Stimulated activated memory B cell treated with anti-CD40 and anti-IgM and Interleukin-4, amounts not matched to agents 10 μg/mL and 1 μg/mL and 100 μg/mL, for 72 hours (primary cell): ENCODE measurements around the gene ADAMTS2.

Experiments used
- ATAC-seq: fragments of 150-1000 bp; cut with Tn5 transposase; 2 replicates; pipeline ENCODE4 v1.10.0; 2021
- H3K27ac Mint-ChIP-seq: one replicate; pipeline ENCODE4 v1.8.0; 2022; ENCODE audit warnings: mild to moderate bottlenecking, mixed read lengths
- H3K27me3 Mint-ChIP-seq: one replicate; pipeline ENCODE4 v1.8.0; 2022; ENCODE audit warnings: mixed read lengths
- H3K36me3 Mint-ChIP-seq: one replicate; pipeline ENCODE4 v1.8.0; 2022; ENCODE audit warnings: mixed read lengths
- H3K4me1 Mint-ChIP-seq: one replicate; pipeline ENCODE4 v1.8.0; 2022; ENCODE audit warnings: mixed read lengths
- H3K4me3 Mint-ChIP-seq: one replicate; pipeline ENCODE4 v1.8.0; 2022; ENCODE audit warnings: mild to moderate bottlenecking, moderate library complexity, mixed read lengths
- H3K9me3 Mint-ChIP-seq: one replicate; pipeline ENCODE4 v1.8.0; 2022; ENCODE audit warnings: mixed read lengths

ADAMTS2 gene

DNA sequence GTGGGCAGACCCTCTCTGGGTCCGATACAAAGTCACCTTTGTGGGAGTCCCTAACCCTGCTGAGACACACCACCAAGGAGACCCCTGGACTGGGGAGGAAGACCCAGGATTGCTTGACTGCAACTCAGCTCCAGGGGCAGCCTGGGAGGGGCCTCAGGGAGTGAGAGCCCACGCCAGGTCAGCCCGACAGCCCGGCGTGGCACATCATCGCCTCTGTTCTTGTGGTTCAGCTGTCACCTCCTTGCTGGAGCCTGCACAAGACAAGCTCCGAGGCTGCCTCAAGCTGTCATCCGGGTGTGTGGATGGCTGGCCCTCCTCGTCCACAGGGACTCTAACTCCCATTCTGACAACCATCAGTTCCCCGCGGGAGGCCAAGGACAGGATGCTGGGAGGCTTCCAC is 151.5 kb downstream of the ADAMTS2 start:
- no peak for ATAC-seq
- Mint-ChIP-seq H3K9me3 (no peaks in the 10 kb centered on the region), H3K27me3 (no peaks in the 10 kb centered on the region), H3K4me3 (no peak overlapping the region), H3K4me1 (no peaks in the 10 kb centered on the region), H3K36me3 (no peaks in the 10 kb centered on the region), H3K27ac (no peak overlapping the region)

DNA sequence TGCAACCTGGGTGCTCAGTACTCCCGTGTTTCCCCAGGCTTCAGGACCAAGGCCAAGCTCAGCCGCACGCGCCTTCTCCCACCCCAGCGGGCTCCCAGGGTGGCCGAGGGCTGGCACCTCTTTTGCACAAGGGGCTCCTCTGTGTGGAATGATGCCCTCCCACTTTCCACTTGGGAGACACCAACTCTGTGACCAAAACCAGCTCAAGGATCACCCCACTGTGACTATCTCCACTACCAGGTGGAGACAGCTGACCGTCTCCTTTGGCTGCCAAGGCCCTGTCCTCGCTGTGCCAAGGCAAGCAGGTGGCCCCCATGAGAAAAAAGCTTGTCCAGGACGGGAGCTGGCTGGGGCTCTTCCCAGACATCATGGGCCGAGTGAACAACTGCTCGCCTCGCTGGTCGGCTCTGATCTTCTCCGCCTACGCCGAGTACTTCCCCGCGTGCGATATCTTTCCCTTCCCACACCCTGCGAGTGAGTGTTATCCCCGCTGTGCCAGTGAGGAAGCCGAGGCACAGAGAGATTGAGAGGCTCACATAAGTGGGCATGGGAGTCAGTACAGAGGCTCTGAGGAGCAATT is 152.3 kb downstream of the ADAMTS2 start:
- no peaks in the 10 kb centered on the region for H3K36me3 Mint-ChIP-seq
- H3K4me1 Mint-ChIP-seq: no peaks in the 10 kb centered on the region
- no peak for ATAC-seq
- no peaks in the 10 kb centered on the region for H3K27me3 Mint-ChIP-seq
- H3K9me3 Mint-ChIP-seq: no peaks in the 10 kb centered on the region
- H3K27ac Mint-ChIP-seq: no peak overlapping the region
- H3K4me3 Mint-ChIP-seq: no peak overlapping the region

DNA sequence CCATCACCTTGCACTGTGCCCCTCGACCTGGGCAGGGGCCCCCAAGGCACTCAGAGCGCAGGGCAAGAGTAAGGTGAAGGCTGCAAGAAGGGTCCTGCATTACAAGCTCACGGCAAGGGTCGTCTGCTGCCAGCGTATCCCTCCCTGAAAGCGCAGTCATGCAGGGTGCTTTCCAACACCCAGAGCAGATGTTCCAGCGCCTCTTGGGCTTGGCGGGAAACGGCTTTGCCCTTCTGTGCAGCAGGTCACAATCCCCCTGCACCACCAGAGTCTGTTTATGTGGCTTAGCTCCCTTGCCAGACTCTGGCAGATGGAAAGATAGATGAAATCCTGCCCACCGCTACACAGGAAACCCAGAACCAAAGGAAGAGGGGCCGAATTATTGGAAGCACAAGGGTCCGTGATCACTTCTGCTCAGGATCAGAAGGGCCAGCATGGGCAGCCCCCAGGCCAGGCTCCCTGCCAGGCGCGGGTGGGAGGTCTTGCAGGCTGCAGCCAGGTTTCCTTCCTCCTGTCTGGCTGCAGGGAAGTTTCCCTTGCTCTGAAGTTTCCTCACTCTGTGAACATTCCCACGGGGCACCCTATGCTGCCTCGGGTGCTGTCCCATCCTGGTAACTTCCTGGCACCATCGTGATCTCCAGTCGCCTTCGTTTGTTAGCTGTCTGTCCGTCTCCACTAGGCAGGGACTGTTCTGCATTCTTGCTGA is 152.9 kb downstream of the ADAMTS2 start:
- no peak for ATAC-seq
- Mint-ChIP-seq H3K4me3 (no peak overlapping the region), H3K27me3 (peaks cover 2% of the 10 kb centered on the region), H3K27ac (no peak overlapping the region), H3K9me3 (no peaks in the 10 kb centered on the region), H3K36me3 (no peaks in the 10 kb centered on the region), H3K4me1 (no peaks in the 10 kb centered on the region)

DNA sequence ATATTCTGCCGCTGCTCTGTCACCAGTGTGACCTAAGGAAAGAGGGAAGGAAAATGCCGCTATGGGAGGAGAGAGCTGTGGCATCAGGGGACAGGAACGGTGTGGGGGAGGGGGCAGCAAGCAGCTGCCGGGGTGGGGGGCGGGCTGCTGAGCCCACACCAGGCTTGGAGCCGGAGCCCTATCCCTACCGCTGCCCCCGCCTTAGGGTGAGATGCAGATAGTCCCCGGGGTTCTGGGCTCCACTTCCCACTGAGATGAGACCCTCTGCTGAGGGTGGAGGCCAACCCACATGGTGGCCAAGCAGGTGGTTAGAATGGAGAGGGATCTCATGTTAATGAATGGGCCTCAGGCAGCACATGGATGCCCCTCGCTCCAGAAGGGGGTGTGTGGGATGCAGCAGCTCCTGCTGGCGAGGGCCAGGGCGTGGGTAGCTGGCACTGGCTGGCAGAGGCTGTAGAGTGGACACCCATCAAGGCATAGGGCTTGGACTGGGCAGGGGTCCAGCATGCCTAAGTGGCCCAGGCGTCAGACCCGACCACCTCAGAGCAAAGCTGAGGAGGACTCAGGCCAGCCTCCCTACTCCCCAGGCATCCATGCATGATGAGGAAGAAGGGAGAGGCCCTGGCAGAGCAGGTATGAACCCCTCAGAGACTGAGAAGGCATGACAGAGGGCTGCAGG is 153.6 kb downstream of the ADAMTS2 start:
- Mint-ChIP-seq H3K4me3 (no peak overlapping the region), H3K27me3 (peaks cover 9% of the 10 kb centered on the region), H3K27ac (no peak overlapping the region), H3K36me3 (no peaks in the 10 kb centered on the region), H3K9me3 (no peaks in the 10 kb centered on the region), H3K4me1 (no peaks in the 10 kb centered on the region)
- ATAC-seq: no peak

DNA sequence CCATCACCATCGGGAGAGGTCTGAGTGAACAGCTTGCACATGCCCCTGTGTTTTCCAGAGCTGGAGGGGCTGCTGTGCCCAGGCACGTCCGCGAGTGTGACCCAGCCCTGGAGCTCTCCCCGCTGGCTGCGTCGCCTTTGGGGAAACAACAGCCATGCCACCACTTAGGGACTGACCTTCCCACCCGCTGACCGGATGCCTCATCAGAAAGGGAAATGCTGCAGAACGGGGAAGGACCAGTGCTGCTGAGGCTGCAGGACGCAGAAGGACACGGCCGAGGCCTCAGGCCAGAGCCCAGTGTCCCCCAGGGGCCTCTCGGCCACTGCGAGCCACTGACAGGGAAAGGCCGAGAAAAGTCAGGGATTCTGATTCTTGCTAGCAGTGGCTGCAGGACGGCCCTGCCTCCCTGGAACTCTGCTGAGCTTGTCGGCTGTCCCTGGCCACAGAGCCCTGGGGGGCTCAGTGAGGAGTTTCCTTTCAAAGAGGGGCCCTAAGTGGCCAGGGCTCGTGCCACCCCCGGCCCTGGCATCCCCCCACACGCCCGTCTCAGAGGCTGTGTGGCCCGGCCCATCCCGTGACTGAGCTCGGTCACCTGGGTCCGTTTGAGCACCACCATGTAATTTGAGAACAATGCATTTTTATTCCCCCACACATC is 154.3 kb downstream of the ADAMTS2 start:
- Mint-ChIP-seq H3K27me3 (peaks cover 11% of the 10 kb centered on the region), H3K4me1 (no peaks in the 10 kb centered on the region), H3K27ac (no peak overlapping the region), H3K36me3 (no peaks in the 10 kb centered on the region), H3K4me3 (no peak overlapping the region), H3K9me3 (no peaks in the 10 kb centered on the region)
- no peak for ATAC-seq

DNA sequence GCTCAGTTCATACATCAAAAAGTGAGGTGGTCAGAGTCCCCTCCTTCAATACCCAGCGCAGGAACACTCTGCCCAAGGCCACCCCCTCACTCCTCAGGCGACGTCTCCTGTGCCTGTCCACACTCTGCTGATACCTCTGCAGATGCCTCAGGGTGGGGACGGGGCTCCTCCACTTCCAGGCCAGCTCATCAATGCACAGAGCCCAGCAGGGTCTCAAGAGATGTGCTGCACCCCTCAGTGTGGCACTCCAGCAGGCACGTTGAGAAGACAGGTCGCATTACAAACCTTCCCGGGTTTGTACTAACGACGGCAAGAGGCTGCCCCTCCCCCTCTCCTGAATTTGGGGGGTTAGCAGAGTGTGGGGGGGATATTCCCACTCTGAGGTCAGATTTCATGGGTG is 156.6 kb downstream of the ADAMTS2 start:
- H3K27me3 Mint-ChIP-seq: peaks cover 25% of the 10 kb centered on the region
- H3K27ac Mint-ChIP-seq: no peak overlapping the region
- ATAC-seq: no peak
- H3K4me3 Mint-ChIP-seq: no peak overlapping the region
- no peaks in the 10 kb centered on the region for H3K9me3 Mint-ChIP-seq
- no peaks in the 10 kb centered on the region for H3K4me1 Mint-ChIP-seq
- no peaks in the 10 kb centered on the region for H3K36me3 Mint-ChIP-seq

DNA sequence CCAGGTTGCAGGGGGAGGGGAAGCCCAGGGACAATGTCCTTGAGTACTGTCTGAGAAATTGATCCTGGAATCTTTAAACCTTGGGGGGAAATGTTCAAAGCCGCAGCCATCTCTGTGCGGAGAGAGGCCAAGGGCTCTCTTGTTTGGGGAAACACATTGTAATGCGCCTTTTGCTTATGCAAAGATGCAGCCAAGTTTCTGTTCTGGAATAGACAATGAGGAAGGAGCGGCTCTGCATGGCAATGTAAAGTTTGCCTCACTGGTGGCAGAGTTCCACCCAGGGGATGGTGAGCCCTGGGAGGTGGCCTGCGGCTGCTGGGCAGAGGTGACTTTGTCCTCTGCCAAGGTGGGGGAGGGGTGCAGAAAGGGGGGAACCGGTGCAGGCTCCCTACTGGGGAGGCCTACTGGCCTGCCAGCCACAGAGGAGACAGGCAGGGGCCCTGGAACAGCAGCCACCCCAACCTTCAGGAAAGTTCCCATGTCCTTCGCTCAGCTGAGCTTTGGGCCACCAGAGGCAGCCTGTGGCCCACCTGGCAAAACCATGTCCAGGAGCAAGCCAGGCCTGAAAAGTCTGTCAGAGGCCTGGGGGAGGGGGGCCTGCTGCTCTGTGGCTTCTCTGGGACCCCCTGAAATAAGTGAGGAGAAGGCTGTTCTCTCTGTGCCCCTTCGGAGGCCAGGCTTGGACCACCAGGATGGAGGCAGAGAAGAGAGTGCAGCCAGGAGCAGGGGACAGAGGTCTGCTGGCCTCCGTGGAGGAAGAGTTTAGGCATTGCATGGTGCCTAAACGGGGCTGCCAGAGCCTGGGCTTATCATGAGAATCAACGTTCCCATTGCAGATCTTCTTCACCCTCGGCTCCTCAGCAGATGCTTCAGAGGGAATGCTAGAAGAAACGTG is 157.3 kb downstream of the ADAMTS2 start:
- peaks cover 32% of the 10 kb centered on the region for H3K27me3 Mint-ChIP-seq

DNA sequence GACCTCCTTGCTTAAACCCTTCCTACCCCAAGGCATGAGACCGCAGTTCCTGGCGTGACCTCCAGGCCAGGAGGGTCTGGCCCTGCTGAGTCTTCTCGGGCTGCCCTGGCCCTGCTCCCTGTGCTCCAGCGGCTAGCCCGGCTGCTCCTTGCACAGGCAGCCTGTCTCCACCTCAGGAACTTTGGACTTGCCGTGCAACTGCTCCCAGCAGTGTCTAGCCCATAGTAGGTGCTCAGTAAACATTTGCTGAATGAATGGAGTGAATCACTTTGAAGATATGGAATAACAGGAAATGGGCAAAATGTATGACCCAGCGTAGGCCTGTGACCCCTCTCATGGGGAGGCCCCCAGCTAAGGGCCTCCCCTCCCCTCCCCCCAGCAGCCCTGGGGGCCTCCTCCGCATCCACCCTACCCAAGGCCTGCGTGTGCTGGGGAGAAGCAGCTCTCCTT is 158.0 kb downstream of the ADAMTS2 start:
- no peak overlapping the region for H3K27ac Mint-ChIP-seq
- ATAC-seq: no peak
- no peak overlapping the region for H3K4me3 Mint-ChIP-seq
- H3K4me1 Mint-ChIP-seq: no peaks in the 10 kb centered on the region
- H3K9me3 Mint-ChIP-seq: no peaks in the 10 kb centered on the region
- no peaks in the 10 kb centered on the region for H3K36me3 Mint-ChIP-seq
- H3K27me3 Mint-ChIP-seq: peaks cover 35% of the 10 kb centered on the region

More for the DNA sequence above, 157.3 kb downstream of the ADAMTS2 start:
- Mint-ChIP-seq H3K36me3 (no peaks in the 10 kb centered on the region), H3K9me3 (no peaks in the 10 kb centered on the region), H3K4me1 (no peaks in the 10 kb centered on the region), H3K27ac (no peak overlapping the region), H3K4me3 (no peak overlapping the region)
- no peak for ATAC-seq

DNA sequence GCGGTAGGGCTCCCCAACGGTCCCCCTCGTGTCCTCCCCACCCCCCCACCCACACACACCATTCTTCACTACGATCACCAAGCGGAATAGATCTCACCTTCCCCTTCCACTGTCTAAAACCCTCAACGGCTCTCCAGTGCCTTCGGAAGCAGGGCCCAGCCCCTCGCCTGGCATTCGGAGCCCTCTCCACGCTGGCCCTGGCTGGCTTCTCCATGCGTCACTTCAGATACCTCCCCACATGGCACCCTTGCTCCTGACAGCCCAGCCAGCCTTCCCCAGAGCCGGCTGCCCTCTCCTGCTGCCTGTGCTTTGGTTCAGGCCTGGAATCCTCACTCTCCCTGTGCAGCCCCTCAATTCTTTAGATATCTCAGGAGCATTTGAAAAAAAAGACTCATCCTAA is 158.5 kb downstream of the ADAMTS2 start:
- Mint-ChIP-seq H3K9me3 (no peaks in the 10 kb centered on the region), H3K4me3 (no peak overlapping the region), H3K4me1 (no peaks in the 10 kb centered on the region), H3K27me3 (peaks cover 40% of the 10 kb centered on the region), H3K27ac (no peak overlapping the region), H3K36me3 (no peaks in the 10 kb centered on the region)
- no peak for ATAC-seq

DNA sequence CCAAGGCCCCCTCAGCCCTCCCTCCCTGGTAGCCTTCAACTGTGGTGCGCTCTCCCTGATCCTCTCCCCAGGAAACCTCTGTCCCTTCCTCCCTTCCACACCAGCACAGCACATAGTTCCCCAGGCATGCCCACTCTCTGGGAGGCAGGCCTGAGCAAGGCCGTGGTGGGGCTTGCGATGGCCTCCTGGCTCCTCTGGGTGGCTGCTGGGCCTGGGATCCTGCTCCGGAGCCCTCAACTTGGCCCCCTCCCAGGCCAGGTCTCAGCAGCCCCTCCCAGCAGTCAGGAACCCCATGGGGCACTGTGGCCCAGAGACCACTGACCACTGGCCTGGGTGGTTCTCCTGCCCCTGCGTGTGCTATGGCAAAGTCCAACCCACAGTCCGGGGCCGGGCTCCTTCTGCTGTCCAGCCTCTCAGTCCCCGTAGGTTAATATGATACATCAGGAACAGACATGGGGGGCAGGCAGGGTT is 159.3 kb downstream of the ADAMTS2 start:
- ATAC-seq: no peak
- no peak overlapping the region for H3K4me3 Mint-ChIP-seq
- no peaks in the 10 kb centered on the region for H3K9me3 Mint-ChIP-seq
- H3K36me3 Mint-ChIP-seq: no peaks in the 10 kb centered on the region
- no peak overlapping the region for H3K27ac Mint-ChIP-seq
- peaks cover 48% of the 10 kb centered on the region for H3K27me3 Mint-ChIP-seq
- H3K4me1 Mint-ChIP-seq: no peaks in the 10 kb centered on the region

DNA sequence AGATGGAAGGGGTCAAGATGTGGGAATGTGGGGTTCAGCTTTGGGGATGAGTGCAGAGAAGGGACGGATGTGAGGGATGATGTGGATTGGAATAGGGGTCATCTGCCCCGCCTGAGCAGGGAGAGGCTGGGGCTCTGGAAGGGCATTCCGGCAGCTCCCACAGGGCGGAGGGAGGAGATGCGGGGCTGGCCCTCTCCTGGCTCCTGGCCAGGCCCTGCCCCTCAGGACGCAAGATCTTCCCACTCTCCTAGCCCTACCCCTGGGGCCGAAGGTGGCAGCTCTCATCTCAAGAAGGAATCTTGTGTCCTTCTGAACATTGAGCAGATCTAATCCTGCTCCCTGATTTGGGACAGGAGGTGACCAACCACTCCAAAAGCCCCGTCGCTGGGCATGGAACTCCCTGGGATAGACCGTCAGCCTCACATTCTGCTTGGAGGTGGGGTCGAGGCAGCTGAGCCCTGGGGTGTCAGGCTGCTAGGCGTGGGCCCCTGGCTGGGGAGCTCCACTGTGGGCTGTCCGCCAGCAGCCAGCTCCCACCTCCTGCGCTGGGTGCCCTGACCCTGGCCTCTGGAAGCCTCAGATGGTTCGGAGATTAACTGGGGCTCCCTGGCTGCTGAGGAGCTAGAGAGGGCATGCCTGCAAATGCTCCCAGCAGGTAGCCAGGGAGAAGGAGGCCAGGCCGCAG is 159.9 kb downstream of the ADAMTS2 start:
- Mint-ChIP-seq H3K9me3 (no peaks in the 10 kb centered on the region), H3K4me1 (no peaks in the 10 kb centered on the region), H3K27me3 (peaks cover 54% of the 10 kb centered on the region), H3K4me3 (no peak overlapping the region), H3K27ac (no peak overlapping the region), H3K36me3 (no peaks in the 10 kb centered on the region)
- ATAC-seq: no peak

DNA sequence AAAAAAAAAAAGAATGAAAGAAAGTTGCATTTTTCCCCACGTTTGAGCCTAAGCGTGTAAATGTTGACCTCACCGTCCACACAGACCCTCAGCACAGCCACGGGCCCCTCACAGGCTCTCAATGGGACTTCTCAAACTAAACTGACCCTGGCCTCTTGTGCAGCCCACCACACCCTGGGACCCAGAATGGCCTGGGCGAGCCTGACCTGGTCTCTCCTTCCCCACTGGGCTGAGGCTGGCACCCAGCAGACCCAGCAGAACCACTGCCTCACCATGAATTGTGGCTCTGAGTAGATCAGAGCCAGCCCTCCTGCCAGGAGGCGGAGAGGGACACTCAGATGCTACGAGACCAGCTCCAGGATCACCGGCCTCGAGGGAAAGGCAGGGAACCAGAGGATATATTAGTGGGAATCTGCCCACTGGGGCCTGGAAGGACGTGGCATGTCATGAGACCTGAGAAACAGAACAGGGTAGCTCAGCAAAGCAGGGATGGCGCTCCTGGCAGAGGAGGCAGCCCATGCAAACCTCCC is 160.7 kb downstream of the ADAMTS2 start:
- H3K27me3 Mint-ChIP-seq: peaks cover 57% of the 10 kb centered on the region
- H3K4me1 Mint-ChIP-seq: no peaks in the 10 kb centered on the region
- H3K4me3 Mint-ChIP-seq: no peak overlapping the region
- no peak overlapping the region for H3K27ac Mint-ChIP-seq
- no peak for ATAC-seq
- no peaks in the 10 kb centered on the region for H3K9me3 Mint-ChIP-seq
- no peaks in the 10 kb centered on the region for H3K36me3 Mint-ChIP-seq

DNA sequence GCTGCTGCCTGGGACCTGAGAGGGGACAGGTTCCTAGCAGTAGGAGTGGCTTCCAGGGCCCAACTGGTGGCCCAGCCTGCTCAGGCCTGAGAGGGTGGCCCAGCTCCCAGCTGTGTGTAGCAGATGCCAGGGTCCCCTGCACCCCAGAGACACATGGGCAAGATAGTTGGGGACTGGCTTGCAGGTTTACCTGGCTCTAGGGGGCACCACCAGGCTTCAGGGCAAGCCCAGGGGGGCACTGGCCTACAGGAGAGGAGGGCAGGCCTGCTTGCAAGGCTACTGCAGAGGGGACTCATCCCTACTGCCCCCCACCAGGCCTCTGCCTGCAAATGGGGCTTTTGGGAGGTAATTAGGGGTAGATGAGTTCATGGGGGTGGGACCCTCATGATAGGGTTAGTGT is 161.8 kb downstream of the ADAMTS2 start:
- Mint-ChIP-seq H3K36me3 (no peaks in the 10 kb centered on the region), H3K4me1 (no peaks in the 10 kb centered on the region), H3K9me3 (peaks cover 2% of the 10 kb centered on the region), H3K27ac (no peak overlapping the region), H3K27me3 (peaks cover 61% of the 10 kb centered on the region), H3K4me3 (no peak overlapping the region)
- ATAC-seq: no peak

DNA sequence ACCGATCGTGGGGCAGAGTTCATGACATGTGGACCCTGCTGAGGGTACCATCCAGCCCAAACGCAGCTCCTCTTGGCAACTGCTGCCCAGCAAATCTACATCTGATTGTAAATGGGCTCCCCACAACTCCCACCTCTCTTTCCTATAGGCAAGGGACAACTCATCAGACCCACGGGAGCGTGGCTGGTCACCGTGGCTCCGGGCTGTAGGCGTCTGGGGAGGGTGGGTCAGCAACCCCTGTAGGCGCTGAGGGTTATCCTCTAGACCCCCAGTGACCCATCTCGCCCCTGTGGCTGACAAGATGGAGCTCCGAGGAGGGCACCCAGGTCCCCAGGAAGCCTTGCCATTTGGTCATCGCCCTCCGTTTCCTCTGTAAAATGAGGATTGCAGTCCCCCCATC is 162.7 kb downstream of the ADAMTS2 start:
- peaks cover 67% of the 10 kb centered on the region for H3K27me3 Mint-ChIP-seq
- H3K4me1 Mint-ChIP-seq: no peaks in the 10 kb centered on the region
- peaks cover 3% of the 10 kb centered on the region for H3K9me3 Mint-ChIP-seq
- no peaks in the 10 kb centered on the region for H3K36me3 Mint-ChIP-seq
- H3K27ac Mint-ChIP-seq: no peak overlapping the region
- ATAC-seq: no peak
- H3K4me3 Mint-ChIP-seq: no peak overlapping the region
